Activated T-cell treated with anti-CD3 and anti-CD28 coated beads, Interleukin-2, amount 50 U/mL, for 72 hours (primary cell): ENCODE results near the gene TCF7L1. TPM values are rescaled to one million over a fixed set of nuclear protein-coding genes. Genes with fewer than 3 reads are reported as not detected.

Experiments used
- ATAC-seq, 2 donors: fragments of 150-1000 bp; cut with Tn5 transposase; replicated peaks in 1 of 2; 2 replicates each; pipeline ENCODE4 v1.10.0; 2021; ENCODE audit warnings: moderate library complexity in 2 of 2, mild to moderate bottlenecking in 1 of 2
- DNase-seq, 2 donors: peaks; one replicate each; pipeline ENCODE4 v3.0.0; 2021 to 2022; ENCODE audit warnings: mixed read lengths in 1 of 2
- H3K27ac Mint-ChIP-seq: one replicate; pipeline ENCODE4 v1.8.0; 2022; ENCODE audit warnings: mild to moderate bottlenecking, moderate library complexity, mixed read lengths
- H3K27me3 Mint-ChIP-seq: one replicate; pipeline ENCODE4 v1.8.0; 2022; ENCODE audit warnings: low read depth, mixed read lengths
- H3K36me3 Mint-ChIP-seq, 2 donors: one replicate each; pipeline ENCODE4 v1.8.0; 2022; ENCODE audit warnings: mixed read lengths in 2 of 2, mild to moderate bottlenecking in 1 of 2; ENCODE audit not compliant: insufficient read depth in 2 of 2
- H3K4me1 Mint-ChIP-seq: one replicate; pipeline ENCODE4 v1.8.0; 2022; ENCODE audit warnings: low read depth, mixed read lengths
- H3K4me3 Mint-ChIP-seq, 2 donors: one replicate each; pipeline ENCODE4 v1.8.0; 2022; ENCODE audit warnings: mild to moderate bottlenecking in 2 of 2, mixed read lengths in 2 of 2, moderate library complexity in 2 of 2
- H3K9me3 Mint-ChIP-seq, 2 donors: one replicate each; pipeline ENCODE4 v1.8.0; 2022; ENCODE audit warnings: mixed read lengths in 2 of 2
- total RNA-seq, 2 donors: library from RNA; stranded (reverse); gene quantifications; one replicate each; pipeline ENCODE4 v1.2.3, GENCODE V29; 2022

TCF7L1 gene
- total RNA-seq, 2 donors from 2014 or later, result 0.07 to 0.16 TPM

- DNase-seq (no peak), ATAC-seq (no peak)
- H3K36me3 Mint-ChIP-seq, result no peaks in the 10 kb centered on the region
- no peaks in the 10 kb centered on the region for H3K4me1 Mint-ChIP-seq
- no peak overlapping the region for H3K4me3 Mint-ChIP-seq
- H3K27me3 Mint-ChIP-seq, result peaks cover 5% of the 10 kb centered on the region
- H3K9me3 Mint-ChIP-seq, result no peaks in the 10 kb centered on the region
- no peak overlapping the region for H3K27ac Mint-ChIP-seq
Observed at GRCh38 chr2:85269959-85270358, 136.8 kb downstream of the TCF7L1 start.

- Mint-ChIP-seq H3K36me3 (no peaks in the 10 kb centered on the region), H3K9me3 (no peaks in the 10 kb centered on the region), H3K27ac (no peak overlapping the region), H3K4me3 (no peak overlapping the region), H3K27me3 (peaks cover 5% of the 10 kb centered on the region), H3K4me1 (no peaks in the 10 kb centered on the region)
- ATAC-seq (no peak), DNase-seq (no peak)
Observed at GRCh38 chr2:85272357-85272756, 139.2 kb downstream of the TCF7L1 start.

- Mint-ChIP-seq H3K27ac (no peak overlapping the region), H3K27me3 (peaks cover 5% of the 10 kb centered on the region), H3K36me3 (no peaks in the 10 kb centered on the region), H3K4me3 (no peak overlapping the region), H3K4me1 (no peaks in the 10 kb centered on the region), H3K9me3 (no peaks in the 10 kb centered on the region)
- peak in 1 of 2 donors; percentile 9 for DNase-seq
- no peak for ATAC-seq
Observed at GRCh38 chr2:85273738-85274731, 140.8 kb downstream of the TCF7L1 start.

- ATAC-seq (no peak), DNase-seq (no peak)
- Mint-ChIP-seq H3K4me1 (no peaks in the 10 kb centered on the region), H3K36me3 (no peaks in the 10 kb centered on the region), H3K4me3 (no peak overlapping the region), H3K9me3 (no peaks in the 10 kb centered on the region), H3K27ac (no peak overlapping the region), H3K27me3 (peaks cover 5% of the 10 kb centered on the region)
Observed at GRCh38 chr2:85275984-85276540, 142.9 kb downstream of the TCF7L1 start.

GRCh38 chr2:85276571-85277118, 143.5 kb downstream of the TCF7L1 start:
- Mint-ChIP-seq H3K4me1 (no peaks in the 10 kb centered on the region), H3K36me3 (no peaks in the 10 kb centered on the region), H3K27ac (no peak overlapping the region), H3K4me3 (no peak overlapping the region), H3K27me3 (peaks cover 5% of the 10 kb centered on the region), H3K9me3 (no peaks in the 10 kb centered on the region)
- DNase-seq, result no peak
- no peak for ATAC-seq

- no peak for ATAC-seq
- Mint-ChIP-seq H3K4me1 (no peaks in the 10 kb centered on the region), H3K36me3 (no peaks in the 10 kb centered on the region), H3K9me3 (no peaks in the 10 kb centered on the region), H3K4me3 (no peak overlapping the region), H3K27ac (no peak overlapping the region), H3K27me3 (peaks cover 3% of the 10 kb centered on the region)
- DNase-seq, result no peak
Observed at GRCh38 chr2:85277416-85278158, 144.4 kb downstream of the TCF7L1 start.

GRCh38 chr2:85278361-85278760, 145.2 kb downstream of the TCF7L1 start:
- ATAC-seq, result no peak
- DNase-seq, result no peak
- H3K9me3 Mint-ChIP-seq, result no peaks in the 10 kb centered on the region
- H3K4me1 Mint-ChIP-seq, result no peaks in the 10 kb centered on the region
- no peaks in the 10 kb centered on the region for H3K36me3 Mint-ChIP-seq
- H3K27ac Mint-ChIP-seq, result no peak overlapping the region
- no peaks in the 10 kb centered on the region for H3K27me3 Mint-ChIP-seq
- no peak overlapping the region for H3K4me3 Mint-ChIP-seq

GRCh38 chr2:85281553-85281952, 148.4 kb downstream of the TCF7L1 start:
- DNase-seq, result no peak

GRCh38 chr2:85282914-85283313, 149.7 kb downstream of the TCF7L1 start:
- Mint-ChIP-seq H3K27me3 (no peaks in the 10 kb centered on the region), H3K4me3 (no peak overlapping the region), H3K4me1 (peaks cover 11% of the 10 kb centered on the region), H3K9me3 (no peaks in the 10 kb centered on the region), H3K36me3 (no peaks in the 10 kb centered on the region), H3K27ac (no peak overlapping the region)
- DNase-seq, result no peak
- ATAC-seq, result no peak

More at GRCh38 chr2:85281553-85281952, 148.4 kb downstream of the TCF7L1 start:
- Mint-ChIP-seq H3K4me1 (peaks cover 5% of the 10 kb centered on the region), H3K9me3 (no peaks in the 10 kb centered on the region), H3K36me3 (no peaks in the 10 kb centered on the region), H3K4me3 (no peak overlapping the region), H3K27me3 (no peaks in the 10 kb centered on the region), H3K27ac (no peak overlapping the region)
- no peak for ATAC-seq

GRCh38 chr2:85283641-85284040, 150.4 kb downstream of the TCF7L1 start:
- no peaks in the 10 kb centered on the region for H3K36me3 Mint-ChIP-seq
- DNase-seq (no peak), ATAC-seq (no peak)
- H3K9me3 Mint-ChIP-seq, result no peaks in the 10 kb centered on the region
- H3K4me1 Mint-ChIP-seq, result peaks cover 11% of the 10 kb centered on the region
- H3K27ac Mint-ChIP-seq, result no peak overlapping the region
- H3K27me3 Mint-ChIP-seq, result no peaks in the 10 kb centered on the region
- H3K4me3 Mint-ChIP-seq, result no peak overlapping the region

GRCh38 chr2:85286918-85287317, 153.7 kb downstream of the TCF7L1 start:
- DNase-seq (no peak), ATAC-seq (no peak)
- H3K27ac Mint-ChIP-seq, result peak overlapping the region; percentile 1
- no peaks in the 10 kb centered on the region for H3K27me3 Mint-ChIP-seq
- peak overlapping the region in 1 of 2 donors; percentile 8 for H3K4me3 Mint-ChIP-seq
- H3K9me3 Mint-ChIP-seq, result no peaks in the 10 kb centered on the region
- H3K4me1 Mint-ChIP-seq, result peaks cover 21% of the 10 kb centered on the region
- no peaks in the 10 kb centered on the region for H3K36me3 Mint-ChIP-seq

- ATAC-seq (no peak), DNase-seq (no peak)
- H3K27me3 Mint-ChIP-seq, result no peaks in the 10 kb centered on the region
- H3K27ac Mint-ChIP-seq, result no peak overlapping the region
- H3K4me1 Mint-ChIP-seq, result peaks cover 21% of the 10 kb centered on the region
- H3K4me3 Mint-ChIP-seq, result no peak overlapping the region
- no peaks in the 10 kb centered on the region for H3K36me3 Mint-ChIP-seq
- no peaks in the 10 kb centered on the region for H3K9me3 Mint-ChIP-seq
Observed at GRCh38 chr2:85287721-85288120, 154.5 kb downstream of the TCF7L1 start.

GRCh38 chr2:85288244-85288725, 155.1 kb downstream of the TCF7L1 start:
- Mint-ChIP-seq H3K27me3 (no peaks in the 10 kb centered on the region), H3K4me3 (no peak overlapping the region), H3K4me1 (peaks cover 21% of the 10 kb centered on the region), H3K36me3 (no peaks in the 10 kb centered on the region), H3K9me3 (no peaks in the 10 kb centered on the region), H3K27ac (no peak overlapping the region)
- no peak for ATAC-seq
- DNase-seq, result no peak
